Measurements from ENCODE around the gene GAREM1.
"Not testable (repeated sequence)": the region's sequence is repeated elsewhere in the genome, so short reads cannot be mapped to it uniquely, and the experiment has no call there.

GAREM1 gene

GRCh38 chr18:32258148-32258547 lies 212.5 kb downstream of the GAREM1 start:
- FAIRE-seq (no peak), DNase-seq (ENCODE audit: insufficient read length, low spot score) (no peak)
- no peak for TF ChIP-seq POLR2A (IDR thresholded peaks at IDR 0.05; ENCODE audit: low read depth, low read length)

- no peak for TF ChIP-seq POLR2A (IDR thresholded peaks at IDR 0.05; ENCODE audit: low read depth, low read length)
- FAIRE-seq (no peak), DNase-seq (ENCODE audit: insufficient read length, low spot score) (no peak)
Observed at GRCh38 chr18:32257084-32257785, 213.4 kb downstream of the GAREM1 start.

- TF ChIP-seq POLR2A (IDR thresholded peaks at IDR 0.05; ENCODE audit: low read depth, low read length), result no peak
- DNase-seq (ENCODE audit: insufficient read length, low spot score) (no peak), FAIRE-seq (no peak)
Observed at GRCh38 chr18:32255570-32255969, 215.1 kb downstream of the GAREM1 start.

GRCh38 chr18:32252141-32252860 lies 218.4 kb downstream of the GAREM1 start:
- DNase-seq (ENCODE audit: insufficient read length, low spot score) (no peak), FAIRE-seq (no peak)
- TF ChIP-seq POLR2A (IDR thresholded peaks at IDR 0.05; ENCODE audit: low read depth, low read length), result no peak

- FAIRE-seq (no peak), DNase-seq (ENCODE audit: insufficient read length, low spot score) (no peak)
- TF ChIP-seq POLR2A (IDR thresholded peaks at IDR 0.05; ENCODE audit: low read depth, low read length), result no peak
Observed at GRCh38 chr18:32251466-32251865, 219.2 kb downstream of the GAREM1 start.

GRCh38 chr18:32249147-32249929 lies 221.3 kb downstream of the GAREM1 start:
- DNase-seq (ENCODE audit: insufficient read length, low spot score) (no peak), FAIRE-seq (no peak)
- TF ChIP-seq POLR2A (IDR thresholded peaks at IDR 0.05; ENCODE audit: low read depth, low read length), result no peak

GRCh38 chr18:32244881-32245280 lies 225.8 kb downstream of the GAREM1 start:
- DNase-seq (ENCODE audit: insufficient read length, low spot score) (no peak), FAIRE-seq (no peak)
- no peak for TF ChIP-seq POLR2A (IDR thresholded peaks at IDR 0.05; ENCODE audit: low read depth, low read length)

- no peak for FAIRE-seq
- DNase-seq (ENCODE audit: insufficient read length, low spot score), result no peak
- no peak for TF ChIP-seq POLR2A (IDR thresholded peaks at IDR 0.05; ENCODE audit: low read depth, low read length)
Observed at GRCh38 chr18:32243358-32243757, 227.3 kb downstream of the GAREM1 start.

- FAIRE-seq, result no peak
- TF ChIP-seq POLR2A (IDR thresholded peaks at IDR 0.05; ENCODE audit: low read depth, low read length), result no peak
- DNase-seq (ENCODE audit: insufficient read length, low spot score), result no peak
Observed at GRCh38 chr18:32242395-32242794, 228.3 kb downstream of the GAREM1 start.

- FAIRE-seq (no peak), DNase-seq (ENCODE audit: insufficient read length, low spot score) (no peak)
- no peak for TF ChIP-seq POLR2A (IDR thresholded peaks at IDR 0.05; ENCODE audit: low read depth, low read length)
Observed at GRCh38 chr18:32238635-32239268, 231.9 kb downstream of the GAREM1 start.

- no peak for TF ChIP-seq POLR2A (IDR thresholded peaks at IDR 0.05; ENCODE audit: low read depth, low read length)
- no peak for DNase-seq (ENCODE audit: insufficient read length, low spot score)
- FAIRE-seq, result no peak
Observed at GRCh38 chr18:32237049-32237448, 233.6 kb downstream of the GAREM1 start.

GRCh38 chr18:32233348-32233747 lies 237.3 kb downstream of the GAREM1 start:
- not testable (repeated sequence) for FAIRE-seq; DNase-seq (ENCODE audit: insufficient read length, low spot score)

GRCh38 chr18:32219431-32220018 lies 251.2 kb downstream of the GAREM1 start:
- DNase-seq (ENCODE audit: insufficient read length, low spot score) (no peak), FAIRE-seq (no peak)
- TF ChIP-seq POLR2A (IDR thresholded peaks at IDR 0.05; ENCODE audit: low read depth, low read length), result no peak

- DNase-seq (ENCODE audit: insufficient read length, low spot score), result no peak
- FAIRE-seq, result no peak
- no peak for TF ChIP-seq POLR2A (IDR thresholded peaks at IDR 0.05; ENCODE audit: low read depth, low read length)
Observed at GRCh38 chr18:32216390-32216789, 254.3 kb downstream of the GAREM1 start.
